NB4 (cell line): ENCODE results near the gene LFNG.

Experiments
- DNase-seq: peaks from one replicate; pipeline ENCODE4 v3.0.0; 2010; ENCODE audit warnings: low read depth
- H3K4me3 ChIP-seq: one replicate; pipeline ENCODE4 v1.5.1; 2011; ENCODE audit warnings: mild to moderate bottlenecking, low read depth, low read length, moderate library complexity
- CTCF ChIP-seq: IDR thresholded peaks from one replicate; pipeline ENCODE4 v1.5.1; 2012; ENCODE audit warnings: low read depth, low read length
- MAX ChIP-seq: IDR thresholded peaks from 2 replicates; pipeline ENCODE4 v1.6.1; 2011; ENCODE audit warnings: low read depth, low read length
- MYC ChIP-seq: IDR thresholded peaks from 2 replicates; pipeline ENCODE4 v1.6.1; 2011; ENCODE audit warnings: low read depth, low read length
- POLR2A ChIP-seq: IDR thresholded peaks from 2 replicates; pipeline ENCODE4 v1.6.1; 2011; ENCODE audit warnings: mild to moderate bottlenecking; ENCODE audit not compliant: insufficient read length; ENCODE audit errors: extremely low read depth

The LFNG gene

GRCh38 chr7:2481195-2481594, 38.4 kb upstream of the LFNG start:
- TF ChIP-seq MAX: no peak
- no peak for TF ChIP-seq POLR2A
- no peak for TF ChIP-seq CTCF
- no peak for TF ChIP-seq MYC
- H3K4me3 ChIP-seq: no peak overlapping the region
- DNase-seq: no peak

- TF ChIP-seq MAX (no peak), POLR2A (no peak), MYC (no peak), CTCF (peak; percentile 48)
- DNase-seq: no peak
These were observed 36.7 kb upstream of the LFNG start for GRCh38 chr7:2482725-2483451.

GRCh38 chr7:2483494-2483893, 36.1 kb upstream of the LFNG start:
- DNase-seq: no peak
- TF ChIP-seq CTCF (no peak), MYC (no peak), POLR2A (no peak), MAX (no peak)
- no peak overlapping the region for H3K4me3 ChIP-seq

More at GRCh38 chr7:2482725-2483451, 36.7 kb upstream of the LFNG start:
- no peak overlapping the region for H3K4me3 ChIP-seq

- TF ChIP-seq CTCF: no peak
- TF ChIP-seq POLR2A: no peak
- TF ChIP-seq MYC: no peak
- TF ChIP-seq MAX: no peak
- H3K4me3 ChIP-seq: no peak overlapping the region
- DNase-seq: peak; percentile 67
These were observed 34.7 kb upstream of the LFNG start for GRCh38 chr7:2484868-2485267.

GRCh38 chr7:2487586-2488271, 31.8 kb upstream of the LFNG start:
- TF ChIP-seq POLR2A (no peak), CTCF (no peak), MAX (no peak), MYC (no peak)
- no peak overlapping the region for H3K4me3 ChIP-seq
- DNase-seq: no peak
